GM12892 (cell line): ENCODE measurements around the gene MAFG.

Experiments used
- POLR2A ChIP-seq: IDR thresholded peaks from 2 replicates; pipeline ENCODE4 v1.6.1; 2011; ENCODE audit warnings: low read depth, low read length, control low read depth
- POLR2AphosphoS5 ChIP-seq: IDR thresholded peaks from 2 replicates; pipeline ENCODE4 v1.6.1; 2011; ENCODE audit warnings: low read depth, low read length, control low read depth
- TAF1 ChIP-seq: IDR thresholded peaks from 2 replicates; pipeline ENCODE4 v1.6.1; 2011; ENCODE audit warnings: low read depth, mild to moderate bottlenecking, control low read depth, low read length, borderline replicate concordance

GRCh38 chr17:81930142-81931125, 2.9 kb upstream of the MAFG start:
- TF ChIP-seq POLR2AphosphoS5 (no peak), POLR2A (no peak), TAF1 (no peak)
